HG03175 (cell line): ENCODE results near the gene ECM2.

ENCODE experiments used
- ATAC-seq: cut with Tn5 transposase; IDR thresholded peaks from one replicate; pipeline ENCODE4 v1.9.1; 2021; ENCODE audit warnings: mild to moderate bottlenecking, moderate library complexity; ENCODE audit not compliant: unreplicated experiment

ECM2 gene

DNA sequence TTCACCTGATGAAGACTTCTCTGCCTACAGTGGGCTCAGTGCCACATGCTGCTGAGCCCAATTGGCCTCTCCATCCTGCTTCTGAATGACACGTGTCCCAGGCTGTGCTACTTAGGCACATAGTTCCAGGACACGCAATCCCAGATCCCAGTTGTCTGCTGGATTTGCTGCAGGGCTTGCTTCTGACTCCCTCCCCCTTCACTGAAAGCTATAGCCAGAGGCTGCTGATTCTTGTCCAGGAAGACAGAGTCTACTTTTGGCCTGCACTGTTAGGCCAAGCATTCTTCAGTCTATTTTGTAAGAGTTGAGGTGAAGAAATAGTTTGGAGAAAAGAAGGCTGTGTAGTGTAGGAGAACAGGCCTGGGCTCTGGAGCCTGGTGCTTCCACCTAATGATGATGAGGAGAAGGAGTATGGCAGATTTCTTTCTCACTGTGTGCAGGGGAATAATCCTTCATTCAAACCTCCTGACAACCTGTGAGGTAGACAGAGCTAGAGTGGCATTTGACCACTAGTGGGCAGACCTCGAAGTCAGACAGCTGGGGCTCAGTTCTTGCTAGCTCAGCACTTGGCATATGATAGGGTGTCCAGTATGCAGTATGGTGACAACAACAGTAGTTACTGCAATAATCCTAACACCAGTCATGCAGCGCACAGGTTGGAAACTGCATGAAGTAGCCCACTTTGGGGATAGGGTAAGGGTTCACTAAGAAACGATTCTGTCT, 34.0 kb downstream of the ECM2 start:
- no peak for ATAC-seq

DNA sequence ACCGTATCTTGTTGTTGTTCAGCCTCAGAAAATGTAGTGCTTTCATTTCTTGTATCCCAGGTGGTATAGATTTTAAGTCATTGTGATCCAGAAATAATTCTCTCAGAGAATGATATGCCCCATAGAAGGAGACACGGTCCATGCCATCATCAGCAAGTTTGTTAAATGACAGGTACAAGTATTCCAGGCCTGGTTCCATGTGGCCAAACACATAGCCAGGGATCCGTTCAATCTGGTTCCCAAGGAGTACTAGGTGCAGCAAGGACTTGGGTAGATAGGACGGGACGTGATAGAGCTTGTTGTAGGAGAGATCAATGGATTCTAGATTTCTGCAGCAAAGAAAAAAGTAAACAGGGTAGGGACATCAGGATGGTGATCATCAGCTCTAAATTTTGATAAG, 35.1 kb downstream of the ECM2 start:
- no peak for ATAC-seq

DNA sequence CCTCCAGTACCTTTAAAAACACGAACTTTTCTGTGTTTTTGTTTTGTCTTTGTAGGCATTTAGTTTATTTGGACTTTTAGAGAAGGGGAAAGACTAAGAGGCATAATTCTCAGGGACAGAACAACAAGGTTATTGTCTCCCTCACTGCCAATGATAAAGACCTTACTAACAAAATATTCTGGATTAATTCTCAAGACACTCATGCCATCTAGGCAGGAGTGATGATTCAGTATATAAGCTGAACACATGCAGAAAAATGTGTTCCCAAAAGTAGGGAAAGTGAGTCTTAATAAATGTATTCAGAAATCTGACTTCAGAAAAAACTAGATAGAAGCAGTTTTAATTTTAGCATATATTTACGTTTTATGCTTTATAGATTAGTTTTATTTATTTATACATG, 36.1 kb downstream of the ECM2 start:
- ATAC-seq = no peak

DNA sequence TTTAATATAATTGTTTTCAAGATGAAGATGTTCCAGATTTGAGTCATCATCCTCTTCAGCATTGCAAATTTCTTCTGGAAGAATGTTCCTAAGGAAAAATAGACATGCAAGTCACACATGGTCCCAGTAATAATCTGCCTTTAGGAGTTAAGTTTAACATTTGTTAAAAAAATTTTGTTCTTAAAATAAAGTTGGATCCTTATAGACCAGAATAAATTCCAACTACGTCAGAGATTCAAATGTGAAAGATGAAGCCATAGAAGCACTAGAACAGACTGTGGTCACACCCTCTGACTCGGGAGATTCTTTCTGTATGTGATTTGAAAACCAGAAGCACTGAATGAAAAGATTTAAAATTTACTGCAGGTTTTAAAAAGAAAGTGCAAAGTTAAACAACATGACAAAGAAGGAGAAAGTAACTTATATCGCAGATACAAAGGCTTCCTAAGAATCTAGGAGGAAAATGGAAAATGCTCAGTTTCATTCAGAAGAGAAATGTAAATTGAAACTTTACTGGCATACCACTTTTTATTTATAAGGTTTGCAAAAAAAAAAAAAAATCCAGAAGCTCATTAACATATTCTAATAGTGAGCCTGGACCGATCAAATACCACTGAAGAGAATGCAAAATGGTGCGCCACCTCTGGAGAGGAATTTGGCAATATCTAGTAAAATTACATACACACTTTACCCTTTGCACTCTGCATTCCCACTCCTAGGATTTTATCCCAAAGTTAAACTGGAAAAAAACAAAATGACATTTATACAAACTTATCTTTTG, 39.2 kb downstream of the ECM2 start:
- ATAC-seq = no peak

DNA sequence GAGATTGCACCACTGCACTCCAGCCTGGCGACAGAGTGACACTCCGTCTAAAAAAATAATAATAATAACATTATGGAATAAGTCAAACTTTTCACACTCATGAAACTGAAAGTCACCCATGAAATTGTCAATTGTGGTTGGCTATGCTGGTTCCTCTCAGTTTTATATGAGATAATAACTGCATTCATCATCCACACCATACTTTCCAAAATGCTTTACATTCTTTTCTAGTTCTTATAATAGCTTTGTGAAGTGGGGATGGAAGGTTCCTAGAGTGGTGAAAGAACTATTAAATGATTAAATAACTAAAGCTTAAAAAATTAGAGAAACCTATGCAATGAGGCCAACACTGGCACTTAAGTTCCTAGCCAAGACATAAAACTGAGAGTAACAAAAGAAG, 40.9 kb downstream of the ECM2 start:
- no peak for ATAC-seq

DNA sequence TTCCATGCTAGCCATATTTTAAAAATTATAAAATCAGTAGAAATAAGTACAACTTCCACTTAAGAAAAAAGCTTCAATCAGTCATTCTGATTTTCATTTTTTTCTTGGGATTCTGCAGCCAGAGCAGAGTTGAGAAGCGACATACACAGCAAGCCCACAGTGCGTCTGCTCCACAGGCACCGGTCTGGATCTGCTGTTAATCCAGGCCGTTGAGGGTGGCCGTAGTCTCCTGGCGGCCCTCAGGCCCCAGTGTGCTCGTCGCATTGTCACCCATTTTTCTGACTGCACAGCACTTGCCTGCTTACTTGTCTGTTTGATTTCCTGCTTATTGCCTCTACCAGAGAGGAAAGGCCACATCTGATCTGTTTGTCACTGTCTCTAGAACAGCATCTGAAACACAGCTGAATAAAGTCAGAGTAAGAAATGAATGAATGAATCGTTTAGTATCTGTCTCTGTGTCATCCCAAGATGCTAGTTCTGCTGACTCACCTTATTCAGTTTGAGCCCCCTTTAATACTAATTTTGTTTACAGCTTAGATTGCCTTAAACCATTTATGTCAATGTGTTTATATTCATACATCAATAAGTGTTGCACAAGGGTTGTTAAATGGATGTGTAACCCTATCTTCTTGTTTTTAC, 41.9 kb downstream of the ECM2 start:
- ATAC-seq = no peak

DNA sequence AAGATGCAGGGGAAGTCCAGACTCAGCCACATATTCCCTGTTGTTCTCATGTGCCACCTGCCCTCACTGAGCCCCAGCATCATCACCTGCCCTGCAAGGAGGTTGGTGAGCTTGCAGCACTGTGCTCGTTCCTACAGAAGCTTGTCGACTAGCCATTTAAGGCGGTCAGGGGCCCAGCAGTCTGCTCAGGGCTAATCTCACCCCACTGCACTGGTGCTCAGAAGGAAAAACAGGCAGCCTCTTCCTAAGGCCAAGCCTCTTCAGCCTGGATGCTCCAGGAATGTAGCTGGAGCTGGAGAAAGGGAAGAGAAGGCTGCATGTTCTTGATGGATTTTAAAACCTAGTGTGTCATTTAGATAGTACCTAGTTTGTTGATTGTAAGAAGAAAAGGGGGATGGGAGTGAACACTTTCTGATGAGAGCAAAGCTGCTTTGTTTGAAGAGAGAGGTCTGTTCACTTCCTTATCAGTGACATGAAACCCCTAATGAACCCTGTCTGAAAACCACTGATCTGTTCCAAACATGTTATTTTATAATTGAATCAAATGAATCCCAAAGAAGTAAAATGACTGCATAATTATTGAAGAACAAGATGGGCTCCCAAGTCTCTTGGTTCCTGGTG, 42.9 kb downstream of the ECM2 start:
- ATAC-seq = no peak

DNA sequence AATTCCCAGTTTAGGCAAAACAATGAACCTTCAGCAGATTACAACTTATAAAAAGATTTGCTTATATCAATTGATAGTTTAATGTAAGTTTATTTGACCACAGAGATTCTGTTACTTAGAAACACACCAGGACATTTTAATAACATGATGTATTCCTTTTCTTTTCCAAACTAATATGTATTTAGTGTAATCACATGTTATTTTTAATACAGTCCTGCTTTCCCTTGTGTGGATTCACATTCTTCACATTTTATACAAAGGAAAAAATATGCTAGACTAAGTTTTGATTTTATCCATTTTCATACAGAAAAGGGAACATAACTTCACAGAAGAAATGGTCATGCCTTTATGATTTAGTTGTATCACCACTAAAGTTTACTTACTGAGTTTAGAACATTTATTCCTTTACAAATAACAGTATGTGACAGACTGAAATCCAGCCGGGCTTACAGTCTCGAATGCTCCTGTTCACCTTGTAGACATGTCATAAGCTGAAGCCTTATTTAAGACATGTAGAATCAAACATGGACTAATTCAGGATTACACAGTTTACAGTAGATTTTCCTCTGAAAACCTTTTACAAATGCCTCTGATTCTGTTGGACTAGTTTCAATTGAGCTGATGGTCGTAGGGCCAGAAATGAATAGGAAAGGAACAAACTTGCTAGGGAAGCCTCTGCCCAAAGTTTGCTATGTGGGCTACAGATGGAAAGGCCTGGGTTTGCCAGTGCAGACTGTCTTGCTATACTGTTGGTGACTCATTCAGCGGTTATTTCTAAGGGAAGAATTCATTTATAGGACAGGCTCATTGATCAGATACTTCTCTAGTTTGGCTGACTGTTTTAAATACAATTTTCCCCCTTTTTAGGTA, 46.9 kb downstream of the ECM2 start:
- ATAC-seq = no peak

DNA sequence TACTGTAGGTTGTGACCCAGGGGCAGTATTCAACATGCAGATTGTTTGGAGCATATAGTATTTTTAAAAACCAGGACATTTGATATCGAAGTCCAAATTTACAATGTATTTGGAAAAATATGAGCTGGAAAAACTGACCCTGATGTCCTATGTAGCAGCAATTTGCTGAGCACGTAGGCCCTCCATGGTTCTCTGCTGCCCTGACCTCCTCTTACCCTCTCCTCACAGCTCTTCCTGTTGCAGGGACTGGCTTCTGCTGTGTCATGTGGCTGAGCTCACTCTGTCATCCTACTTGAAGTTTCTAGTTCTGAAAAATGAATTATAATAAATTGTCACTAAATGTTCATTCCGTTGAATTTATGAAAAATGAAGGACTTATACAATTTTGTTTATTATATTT, 49.4 kb downstream of the ECM2 start:
- no peak for ATAC-seq

DNA sequence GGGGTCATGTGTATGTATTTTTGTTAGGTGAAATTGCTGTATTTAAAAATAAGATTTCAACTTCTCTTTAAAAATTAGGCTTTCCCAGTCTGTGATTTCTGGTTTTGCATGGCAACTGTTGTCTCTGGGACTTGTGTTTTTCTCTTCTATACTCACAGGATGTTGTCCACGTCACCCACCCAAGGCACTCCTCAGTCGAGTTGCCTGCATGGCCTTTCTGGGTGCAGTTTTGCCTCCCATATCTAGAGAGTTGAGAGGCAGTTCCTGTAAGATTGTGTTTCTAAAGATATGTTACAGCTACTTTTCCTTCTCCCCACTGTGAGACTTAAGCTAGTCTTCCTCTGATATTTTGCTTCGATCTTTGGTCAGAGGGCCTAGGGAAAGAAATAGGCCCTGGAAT, 51.2 kb downstream of the ECM2 start:
- ATAC-seq = no peak

DNA sequence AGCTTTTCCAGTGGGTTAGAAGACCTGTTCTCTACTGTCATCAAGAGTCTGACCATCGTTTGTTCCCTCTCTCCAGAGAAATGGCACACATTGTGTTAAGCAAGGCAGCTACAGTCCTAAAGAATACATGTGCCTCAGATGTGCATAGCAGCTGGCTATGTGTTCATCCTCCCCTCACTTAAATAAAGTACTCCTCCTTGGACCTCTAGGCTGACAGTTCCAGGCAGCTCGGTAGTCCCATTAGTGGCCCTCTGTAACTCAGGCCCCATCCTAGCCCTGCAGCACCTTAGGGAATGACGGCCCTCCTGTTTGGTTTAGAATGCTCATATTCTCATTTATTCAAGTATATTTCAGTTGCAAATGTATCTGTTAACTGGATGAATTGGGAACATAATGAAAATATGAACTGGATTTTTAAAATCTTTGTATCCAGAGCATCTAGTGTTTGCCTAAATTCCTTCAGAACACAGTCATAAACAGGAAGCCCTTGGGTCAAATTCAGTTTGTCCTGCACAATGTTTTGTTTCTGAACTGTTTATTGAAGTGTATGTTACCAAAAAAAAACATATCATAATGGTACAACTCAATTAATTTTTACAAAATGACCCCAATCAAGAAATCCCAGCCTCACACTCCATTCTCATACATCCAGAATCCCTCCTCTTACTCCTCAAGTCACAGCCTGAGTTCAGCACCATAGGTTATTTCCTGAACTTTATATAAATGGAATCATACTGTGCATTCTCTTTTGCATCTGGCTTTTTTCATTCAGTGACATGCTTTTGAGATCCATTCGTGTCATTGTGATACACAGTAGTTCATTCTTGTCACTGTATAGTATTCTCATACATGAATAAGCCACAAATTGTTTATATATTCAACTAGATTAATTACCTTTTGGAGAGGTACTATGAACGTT, 51.9 kb downstream of the ECM2 start:
- ATAC-seq = no peak

DNA sequence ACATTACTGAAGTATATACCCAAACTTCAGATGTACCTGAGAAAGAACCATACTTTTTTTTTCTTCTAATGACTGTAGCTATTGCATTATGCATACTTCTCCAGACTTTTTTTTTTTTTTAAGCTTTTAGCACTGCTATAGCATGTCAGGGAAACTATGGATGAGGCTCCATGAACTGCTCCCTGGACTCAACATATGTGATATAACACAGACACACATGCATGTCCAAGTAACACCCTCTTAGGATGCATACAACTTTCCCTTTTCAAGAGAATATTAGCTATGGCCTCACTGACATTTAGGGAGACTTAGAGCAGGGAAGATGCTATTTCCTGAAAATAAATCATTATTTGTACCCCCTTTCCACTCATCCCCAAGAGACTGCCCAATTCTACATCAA, 53.0 kb downstream of the ECM2 start:
- no peak for ATAC-seq

DNA sequence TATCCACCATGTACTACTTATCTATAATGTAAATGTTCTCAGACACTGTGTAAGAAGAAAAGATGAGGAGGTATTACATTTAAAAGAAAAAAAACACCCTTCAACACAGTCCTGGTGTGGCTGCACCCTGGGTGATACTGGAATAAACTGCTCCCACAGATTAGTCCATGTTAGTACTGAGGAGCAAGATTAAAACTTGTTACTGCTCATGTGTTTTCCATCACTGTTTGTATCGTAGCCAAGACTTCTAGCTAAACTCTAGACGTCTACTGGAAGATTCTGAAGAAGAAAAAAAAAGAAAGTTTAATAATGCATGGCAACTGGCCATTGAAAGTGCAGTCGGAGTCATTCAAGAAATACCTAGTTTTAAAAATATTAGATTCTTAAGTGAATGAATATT, 53.5 kb downstream of the ECM2 start, which contains the start of gene ASPN:
TSS of gene ASPN (minus strand) at position 178 of the 400 bp plus-strand sequence.
- ATAC-seq = no peak

DNA sequence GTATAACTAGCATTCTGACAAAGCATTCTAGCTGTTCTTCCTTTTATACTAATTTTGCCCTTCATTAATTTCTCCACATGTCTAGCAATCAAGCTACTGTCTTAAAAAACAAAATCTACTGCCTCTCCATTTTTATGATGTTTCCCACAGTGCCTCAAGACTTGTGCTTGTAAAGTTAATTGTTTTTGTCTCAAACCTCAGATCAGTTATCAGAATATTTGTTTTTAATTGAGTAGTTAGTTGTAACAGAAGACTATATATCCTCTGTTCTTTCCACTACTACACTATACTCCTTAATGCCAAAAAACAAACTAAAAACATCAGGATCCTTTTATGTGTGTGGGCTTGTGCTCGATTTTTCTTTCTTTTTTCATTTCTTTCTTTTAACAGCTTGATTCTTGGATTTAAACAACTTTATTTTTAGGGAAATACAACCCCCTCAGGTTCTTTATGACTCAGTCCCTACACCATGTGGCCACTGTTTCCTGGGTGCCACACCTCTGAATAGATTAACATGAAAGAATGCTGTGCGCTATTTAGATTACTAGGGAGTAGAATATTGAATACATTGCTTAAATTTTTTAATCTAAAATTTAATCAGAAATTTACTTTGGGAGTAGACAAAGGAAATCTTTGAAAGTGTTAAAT, 54.7 kb downstream of the ECM2 start:
- no peak for ATAC-seq

DNA sequence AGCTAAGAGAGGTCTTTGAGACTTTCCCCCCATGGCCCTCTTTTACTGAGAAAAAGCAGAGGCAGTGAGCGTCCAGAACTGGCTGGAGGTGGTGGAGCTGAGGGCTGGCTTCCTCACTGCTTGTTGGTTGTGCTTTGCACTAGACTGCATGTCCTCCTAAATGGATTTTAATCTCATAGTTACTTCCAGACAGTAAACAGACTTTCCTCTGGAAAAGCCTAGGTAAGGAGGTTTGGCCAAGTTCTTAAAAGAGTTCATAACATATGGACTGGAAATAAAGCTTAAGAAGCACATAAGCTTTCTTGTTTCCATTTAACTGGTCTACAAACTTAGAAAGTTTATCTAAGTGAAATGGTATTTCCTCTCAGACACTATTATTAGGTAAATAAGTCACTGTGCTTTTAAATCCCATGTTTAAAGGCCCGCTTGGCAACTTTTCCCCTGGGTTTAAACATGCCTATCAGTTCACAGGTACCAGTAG, 55.5 kb downstream of the ECM2 start:
- no peak for ATAC-seq

DNA sequence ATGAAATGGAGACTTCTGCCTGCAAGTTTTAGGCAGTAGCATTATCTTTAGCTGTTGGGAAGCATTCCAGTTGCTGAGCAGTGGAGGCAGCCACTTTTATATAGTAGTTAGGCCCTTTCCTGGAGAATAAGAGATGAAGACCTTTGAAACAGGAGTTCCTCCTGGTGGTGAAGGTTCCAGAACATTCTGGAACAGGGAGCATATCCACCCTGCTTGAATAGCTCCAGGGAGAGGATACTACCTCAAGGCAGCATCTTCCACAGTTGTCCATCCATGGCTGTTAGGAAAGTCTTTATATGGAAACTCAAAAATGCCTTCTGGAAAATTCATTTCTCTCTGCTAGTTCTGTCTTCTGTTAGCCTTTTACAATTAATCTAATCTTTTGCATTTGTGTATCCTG, 56.4 kb downstream of the ECM2 start:
- no peak for ATAC-seq

DNA sequence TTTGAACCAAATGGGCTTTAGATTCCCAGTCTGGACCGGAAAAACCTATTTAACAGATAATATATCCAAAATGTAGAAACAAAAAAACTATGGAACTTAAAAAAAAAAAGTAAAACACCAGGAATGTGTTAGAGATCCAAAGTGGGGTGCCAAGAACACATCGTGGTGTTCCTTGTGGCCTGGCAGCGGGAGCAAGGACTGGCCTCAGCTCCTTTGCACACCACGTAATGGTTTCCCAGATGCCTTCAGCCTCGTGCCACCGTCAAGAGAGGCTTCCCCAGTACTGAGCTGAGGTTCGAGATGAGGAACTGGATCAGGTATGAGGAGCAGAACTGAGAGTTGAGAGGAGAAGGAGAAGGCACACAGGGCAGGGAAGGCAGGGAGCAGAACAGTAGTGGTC, 57.0 kb downstream of the ECM2 start:
- ATAC-seq = no peak

DNA sequence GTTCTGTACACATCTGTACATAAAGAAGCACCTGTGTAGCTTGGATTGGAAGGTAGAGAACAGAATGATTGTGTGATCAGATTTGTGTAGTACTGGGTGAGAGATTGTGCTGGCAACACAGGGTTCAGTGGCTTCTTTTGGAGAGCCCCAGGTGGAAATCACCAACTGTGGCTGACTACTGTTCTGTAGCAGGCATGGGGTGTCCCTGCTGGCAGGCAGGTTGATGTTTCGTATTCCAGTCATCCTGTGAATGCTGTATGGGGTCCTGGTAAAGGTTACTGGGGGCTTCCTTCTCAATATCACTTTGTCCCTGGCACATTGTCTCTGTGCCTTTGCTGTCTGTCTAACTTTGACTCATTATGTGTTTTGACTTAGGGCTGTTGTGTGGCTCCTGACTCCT, 58.8 kb downstream of the ECM2 start:
- ATAC-seq = no peak

DNA sequence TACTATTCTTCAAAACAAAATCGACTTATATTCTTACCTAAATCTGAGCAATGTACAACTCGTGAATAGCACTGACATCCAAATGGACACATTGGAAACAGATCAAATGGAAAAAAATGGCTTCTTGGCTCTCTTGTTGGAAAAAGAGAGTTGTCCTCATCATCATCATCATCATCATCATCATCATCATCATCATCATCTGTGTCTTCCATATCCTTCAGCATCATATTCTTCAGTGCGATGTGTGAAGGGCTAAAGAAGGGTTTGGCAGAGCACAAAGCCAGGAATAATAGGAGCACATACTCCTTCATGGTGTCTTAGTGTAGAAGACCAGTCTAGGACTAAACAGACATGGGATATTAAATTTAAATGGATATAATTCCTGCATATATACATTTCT, 61.2 kb downstream of the ECM2 start:
- no peak for ATAC-seq
